Keratinocyte (primary cell): ENCODE measurements around the gene ENTR1. TPM values are rescaled to one million over a fixed set of nuclear protein-coding genes. Genes with fewer than 3 reads are reported as not detected.

Experiments
- DNase-seq: peaks from one replicate; pipeline ENCODE4 v3.0.0-alpha.2; 2011; ENCODE audit warnings: low read depth, missing footprints, low spot score
- FAIRE-seq: peaks from 2 replicates; lab custom pipeline; 2011; peaks lifted over from hg19 to GRCh38; lab: Jason Lieb, UNC
- H2AFZ ChIP-seq: 2 replicates; pipeline ENCODE4 v1.6.0; 2012; ENCODE audit warnings: low read length, control low read depth, inconsistent platforms; ENCODE audit not compliant: control insufficient read depth
- H3K27ac ChIP-seq: 2 replicates; pipeline ENCODE4 v1.5.1; 2011; ENCODE audit warnings: low read length; ENCODE audit not compliant: control insufficient read depth, insufficient read depth
- H3K27me3 ChIP-seq: 3 replicates; pipeline ENCODE4 v1.6.0; 2011; ENCODE audit warnings: low read length; ENCODE audit not compliant: control insufficient read depth, insufficient read depth; ENCODE audit errors: extremely low read depth
- H3K36me3 ChIP-seq, 2 experiments: 2 replicates in 1 of 2; 3 replicates in 1 of 2; pipeline ENCODE4 v1.5.1; 2011; ENCODE audit warnings: low read length in 2 of 2, mild to moderate bottlenecking in 1 of 2; ENCODE audit not compliant: control insufficient read depth in 2 of 2, insufficient read depth in 2 of 2; ENCODE audit errors: extremely low read depth in 1 of 2
- H3K4me1 ChIP-seq: 3 replicates; pipeline ENCODE4 v1.5.1; 2011; ENCODE audit warnings: low read length; ENCODE audit not compliant: control insufficient read depth, insufficient read depth; ENCODE audit errors: extremely low read depth
- H3K4me2 ChIP-seq: 3 replicates; pipeline ENCODE4 v1.6.0; 2011; ENCODE audit warnings: low read depth, low read length; ENCODE audit not compliant: control insufficient read depth, insufficient read depth; ENCODE audit errors: extremely low read depth
- H3K4me3 ChIP-seq, 3 experiments: fragments of 200-600 bp in 1 of 3; sonication (generic) in 1 of 3; 2 replicates in 2 of 3; 3 replicates in 1 of 3; pipeline ENCODE4 v1.5.1; 2011 to 2016; ENCODE audit warnings: low read length in 3 of 3, mild to moderate bottlenecking in 3 of 3, control low read depth in 2 of 3, inconsistent platforms in 1 of 3, low read depth in 1 of 3, mixed read lengths in 1 of 3, mixed run types in 1 of 3, moderate library complexity in 1 of 3; ENCODE audit not compliant: control insufficient read depth in 2 of 3, insufficient read depth in 2 of 3; ENCODE audit errors: extremely low read depth in 1 of 3
- H3K79me2 ChIP-seq: 2 replicates; pipeline ENCODE4 v1.6.0; 2012; ENCODE audit warnings: low read length; ENCODE audit not compliant: control insufficient read depth, insufficient read depth
- H3K9ac ChIP-seq: 3 replicates; pipeline ENCODE4 v1.6.0; 2011; ENCODE audit warnings: low read length; ENCODE audit not compliant: control insufficient read depth, insufficient read depth; ENCODE audit errors: extremely low read depth
- H3K9me1 ChIP-seq: 3 replicates; pipeline ENCODE4 v1.6.0; 2011; ENCODE audit warnings: low read length; ENCODE audit not compliant: control insufficient read depth, insufficient read depth; ENCODE audit errors: extremely low read depth
- H3K9me3 ChIP-seq: 2 replicates; pipeline ENCODE4 v1.5.1; 2012; ENCODE audit warnings: low read depth, low read length; ENCODE audit not compliant: control insufficient read depth
- H4K20me1 ChIP-seq: 3 replicates; pipeline ENCODE4 v1.6.0; 2011; ENCODE audit warnings: low read length; ENCODE audit not compliant: control insufficient read depth, insufficient read depth; ENCODE audit errors: extremely low read depth
- CTCF ChIP-seq, 3 experiments: IDR thresholded peaks in 1 of 3; conservative IDR thresholded peaks in 1 of 3; optimal IDR thresholded peaks in 1 of 3; 2 replicates in 2 of 3; 3 replicates in 1 of 3; pipeline versions ENCODE3 to v1.5.1; 2011; ENCODE audit warnings: low read length in 3 of 3, mild to moderate bottlenecking in 3 of 3, moderate library complexity in 2 of 3, control low read depth in 1 of 3, inconsistent platforms in 1 of 3; ENCODE audit not compliant: insufficient read depth in 2 of 3; ENCODE audit errors: extremely low read depth in 1 of 3
- EZH2 ChIP-seq: IDR thresholded peaks from one replicate; pipeline ENCODE4 v1.6.1; 2012; ENCODE audit warnings: inconsistent platforms, mild to moderate bottlenecking, low read length, moderate library complexity
- dilution Hi-C: fragments of 300-500 bp; cut with MboI; formaldehyde crosslinking; loops from one replicate; pipeline ENCODE4 v1.7.0; 2020; ENCODE audit warnings: low sequenced_read_pairs; ENCODE audit not compliant: extremely low pct_ligation_motif_present
- polyA plus RNA-seq, 5 experiments: library from polyadenylated mRNA; depleted of rRNA in 3 of 5; stranded (reverse) in 3 of 5; stranded (forward) in 1 of 5; unstranded in 1 of 5; fragments of >200 nt; gene quantifications; 1 replicate in 1 of 5; 2 replicates in 3 of 5; 3 replicates in 1 of 5; pipeline versions ENCODE4 v1.2.1 to v1.2.3, GENCODE V29; 2011 to 2012; ENCODE audit warnings: missing spikeins in 2 of 5, low read depth in 1 of 5, low replicate concordance in 1 of 5

ENTR1 gene
- polyA plus RNA-seq, 1 donor (not counting 4 experiments of a cell fraction or from before 2014, with no cell fraction given) = 46.5 TPM

GRCh38 chr9:136438548-136439480 lies 28.4 kb upstream of the ENTR1 start:
- H2AFZ ChIP-seq = peak overlapping the region; percentile 40
- no peak for DNase-seq
- no peak for FAIRE-seq

GRCh38 chr9:136437839-136438547 lies 27.6 kb upstream of the ENTR1 start:
- Histone ChIP-seq H3K9me1 (peaks cover 2% of the 10 kb centered on the region), H3K36me3 (peaks cover 20 to 25% of the 10 kb centered on the region in 2 experiments), H3K4me2 (peak overlapping the region; percentile 74), H2AFZ (no peak overlapping the region), H3K4me1 (peaks cover 15% of the 10 kb centered on the region), H3K9me3 (no peaks in the 10 kb centered on the region), H3K79me2 (peaks cover 56% of the 10 kb centered on the region), H3K4me3 (peak overlapping the region; percentile 76 to 90 (median 77)), H3K27ac (peak overlapping the region; percentile 56), H3K9ac (peak overlapping the region; percentile 80), H4K20me1 (peaks cover 13% of the 10 kb centered on the region), H3K27me3 (no peaks in the 10 kb centered on the region)
- FAIRE-seq = no peak
- TF ChIP-seq EZH2 (no peak), CTCF (optimal IDR thresholded peaks at IDR 0.05 in 1 of 3, IDR thresholded peaks at IDR 0.05 in 1 of 3, conservative IDR thresholded peaks at IDR 0.05 in 1 of 3; ENCODE audit: extremely low read depth in 1 of 3, insufficient read depth in 2 of 3, low read length in 3 of 3) (no peak)
- DNase-seq = no peak
- dilution Hi-C loops = no loop called here

More at GRCh38 chr9:136438548-136439480, 28.4 kb upstream of the ENTR1 start:
- peaks cover 26 to 31% of the 10 kb centered on the region in 2 experiments for H3K36me3 ChIP-seq
- H3K27me3 ChIP-seq = no peaks in the 10 kb centered on the region
- H3K4me3 ChIP-seq = peak overlapping the region; percentile 76 to 90 (median 77)
- TF ChIP-seq CTCF (optimal IDR thresholded peaks at IDR 0.05 in 1 of 3, IDR thresholded peaks at IDR 0.05 in 1 of 3, conservative IDR thresholded peaks at IDR 0.05 in 1 of 3; ENCODE audit: extremely low read depth in 1 of 3, insufficient read depth in 2 of 3, low read length in 3 of 3) (no peak), EZH2 (no peak)
- peak overlapping the region; percentile 74 for H3K4me2 ChIP-seq
- H3K9ac ChIP-seq = peak overlapping the region; percentile 80
- H4K20me1 ChIP-seq = peaks cover 13% of the 10 kb centered on the region
- dilution Hi-C loops = no loop called here
- H3K4me1 ChIP-seq = peaks cover 15% of the 10 kb centered on the region
- peak overlapping the region; percentile 56 for H3K27ac ChIP-seq
- H3K9me1 ChIP-seq = peaks cover 2% of the 10 kb centered on the region
- H3K79me2 ChIP-seq = peaks cover 55% of the 10 kb centered on the region
- no peaks in the 10 kb centered on the region for H3K9me3 ChIP-seq
